NOMO-1 (cell line): ENCODE measurements around the gene TEPSIN.
"Not testable (repeated sequence)": the region's sequence is repeated elsewhere in the genome, so short reads cannot be mapped to it uniquely, and the experiment has no call there.

Source experiments
- DNase-seq, 2 experiments: peaks; one replicate each; lab custom pipeline; 2025; ENCODE audit not compliant: unreplicated experiment in 2 of 2; lab: John Stamatoyannopoulos, UW

TEPSIN gene

GRCh38 chr17:81237591-81238489 lies 1.0 kb downstream of the TEPSIN start:
- DNase-seq = no peak

GRCh38 chr17:81236784-81237183 lies 2.1 kb downstream of the TEPSIN start:
- DNase-seq = no peak

GRCh38 chr17:81235822-81236740 lies 2.8 kb downstream of the TEPSIN start:
- no peak for DNase-seq

GRCh38 chr17:81234940-81235821 lies 3.7 kb downstream of the TEPSIN start:
- DNase-seq = no peak

- DNase-seq = no peak
These were observed 4.4 kb downstream of the TEPSIN start for GRCh38 chr17:81234506-81234855.

GRCh38 chr17:81233811-81234505 lies 4.9 kb downstream of the TEPSIN start:
- no peak for DNase-seq

GRCh38 chr17:81233316-81233715 lies 5.5 kb downstream of the TEPSIN start:
- no peak for DNase-seq

- DNase-seq = no peak
These were observed 6.1 kb downstream of the TEPSIN start for GRCh38 chr17:81232616-81233241.

- DNase-seq = no peak
These were observed 6.9 kb downstream of the TEPSIN start for GRCh38 chr17:81231766-81232581.

- no peak for DNase-seq
These were observed 7.7 kb downstream of the TEPSIN start for GRCh38 chr17:81231121-81231645.

GRCh38 chr17:81230043-81230820 lies 8.6 kb downstream of the TEPSIN start:
- DNase-seq = no peak

GRCh38 chr17:81229666-81229920 lies 9.3 kb downstream of the TEPSIN start:
- DNase-seq = no peak

- DNase-seq = no peak
These were observed 9.8 kb downstream of the TEPSIN start for GRCh38 chr17:81228834-81229665.

GRCh38 chr17:81228420-81228819 lies 10.4 kb downstream of the TEPSIN start:
- DNase-seq = peak; percentile 30 to 87

GRCh38 chr17:81227630-81228029 lies 11.2 kb downstream of the TEPSIN start:
- DNase-seq = not testable (repeated sequence)

- DNase-seq = peak; percentile 43 to 85
These were observed 15.1 kb downstream of the TEPSIN start for GRCh38 chr17:81223762-81224130.
